ENCODE results near the gene KIFAP3. TPM values are rescaled to one million over a fixed set of nuclear protein-coding genes. Genes with fewer than 3 reads are reported as not detected.

KIFAP3 gene
- total and polyA plus RNA-seq, 7 donors, result 14.4 to 36.7 (median 28.1) TPM

DNA sequence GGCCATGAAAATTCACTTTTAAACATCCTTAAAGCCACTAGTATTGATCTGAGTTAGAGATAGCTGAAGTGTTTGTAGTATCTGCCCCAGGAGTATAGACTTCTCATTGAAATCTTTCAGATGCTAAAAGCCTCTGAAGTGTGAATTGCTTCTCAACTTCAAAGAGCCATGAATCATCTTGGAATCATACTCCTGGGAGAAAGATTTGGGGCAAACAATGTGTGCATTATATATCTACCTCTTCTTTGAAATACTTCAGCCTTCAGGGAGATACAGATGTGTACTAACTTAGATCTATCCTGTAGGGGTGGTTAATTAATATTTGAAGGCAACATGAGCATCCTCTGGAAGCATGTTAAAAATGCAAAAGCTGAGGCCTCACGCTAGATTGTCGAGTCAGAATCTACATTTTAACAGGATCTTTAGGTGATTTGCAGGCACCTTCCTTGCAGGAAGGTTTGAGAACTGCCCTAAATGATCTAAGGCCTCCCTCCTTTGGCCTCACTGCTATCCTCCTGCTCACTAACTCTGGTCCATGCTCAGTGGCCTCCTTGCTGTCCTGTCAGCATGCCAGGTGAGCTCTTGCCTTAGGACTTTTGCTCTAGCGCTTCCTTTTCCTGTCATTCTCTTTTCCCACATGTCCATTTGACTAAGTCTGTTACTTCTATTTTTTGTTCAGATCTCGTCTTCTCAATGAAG, 174.8 kb downstream of the KIFAP3 start:
- TF ChIP-seq POLR2A (IDR thresholded peaks at IDR 0.05) (no peak), EP300 (IDR thresholded peaks at IDR 0.05) (no peak), CTCF (IDR thresholded peaks at IDR 0.05) (no peak), POLR2AphosphoS5 (IDR thresholded peaks at IDR 0.05) (no peak)
- DNase-seq, result no peak
- H3K36me3 ChIP-seq, result no peaks in the 10 kb centered on the region
- H3K4me1 ChIP-seq, result peaks cover 0 to 1% (median 0%) of the 10 kb centered on the region in 4 donors
- no peaks in the 10 kb centered on the region for H3K9me3 ChIP-seq
- H3K27ac ChIP-seq, result no peak overlapping the region
- intact Hi-C loops (cut with DNase I), result loop anchor here (5.0 kb wide), 1 partner anchor 173 kb away; the partner anchor contains the start of gene KIFAP3
- H3K4me3 ChIP-seq, result no peak overlapping the region
- H3K27me3 ChIP-seq, result peaks cover 0 to 10% (median 5%) of the 10 kb centered on the region in 3 donors
- WGBS, 2 donors, result 75 to 76% methylated on average over 4 of the region's 4 CpGs

DNA sequence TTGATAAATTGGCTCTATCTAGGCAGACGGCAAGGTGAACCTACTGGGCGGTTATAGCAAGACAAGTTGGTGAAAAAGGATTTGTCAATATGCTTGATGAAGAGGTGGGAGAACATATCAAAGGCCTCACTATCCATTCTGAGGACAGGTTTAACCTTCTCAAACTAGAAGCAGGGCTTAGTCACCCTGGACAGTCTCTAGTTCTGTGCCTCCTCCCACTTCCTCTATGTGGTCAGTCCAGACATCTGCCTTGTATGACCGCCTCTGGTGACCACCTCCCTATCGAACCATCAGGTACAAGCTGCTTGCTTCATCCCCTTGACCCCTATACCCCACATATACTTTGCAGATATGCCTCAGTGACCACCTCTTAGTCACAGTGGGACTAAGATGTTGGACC, 178.5 kb downstream of the KIFAP3 start:
- no peaks in the 10 kb centered on the region for H3K9me3 ChIP-seq
- intact Hi-C loops (cut with DNase I), result loop anchor here (5.0 kb wide), 1 partner anchor 176 kb away; the partner anchor contains the start of gene KIFAP3
- peaks cover 0 to 5% (median 0%) of the 10 kb centered on the region in 3 donors for H3K27me3 ChIP-seq
- 89 to 90% methylated on average over 4 of the region's 4 CpGs for WGBS, 2 donors
- H3K27ac ChIP-seq, result no peak overlapping the region
- no peaks in the 10 kb centered on the region for H3K36me3 ChIP-seq
- no peak overlapping the region for H3K4me3 ChIP-seq
- TF ChIP-seq CTCF (IDR thresholded peaks at IDR 0.05), result no peak
- TF ChIP-seq POLR2A (IDR thresholded peaks at IDR 0.05), result no peak
- no peak for TF ChIP-seq EP300 (IDR thresholded peaks at IDR 0.05)
- TF ChIP-seq POLR2AphosphoS5 (IDR thresholded peaks at IDR 0.05), result no peak
- H3K4me1 ChIP-seq, result peaks cover 0 to 19% (median 15%) of the 10 kb centered on the region in 4 donors
- DNase-seq, result no peak

GRCh38 chr1:169894424-169895145, 179.9 kb downstream of the KIFAP3 start:
- H3K4me3 ChIP-seq, result peak overlapping the region; percentile 83 to 96 (median 86)
- DNase-seq, result no peak
- no peak for TF ChIP-seq EP300 (IDR thresholded peaks at IDR 0.05)
- no peak for TF ChIP-seq CTCF (IDR thresholded peaks at IDR 0.05)
- TF ChIP-seq POLR2AphosphoS5 (IDR thresholded peaks at IDR 0.05), result no peak
- no peak for TF ChIP-seq POLR2A (IDR thresholded peaks at IDR 0.05)
- intact Hi-C loops (cut with DNase I), result loop anchor here (5.0 kb wide), 3 partner anchors 102 to 407 kb away; partner anchors contain the start of genes KIFAP3, METTL18 and SLC19A2
- no peaks in the 10 kb centered on the region for H3K36me3 ChIP-seq
- H3K9me3 ChIP-seq, result no peaks in the 10 kb centered on the region
- WGBS, 2 donors, result 28 to 37% methylated on average over 15 of the region's 15 CpGs
- peaks cover 0 to 3% (median 0%) of the 10 kb centered on the region in 3 donors for H3K27me3 ChIP-seq
- peaks cover 0 to 22% (median 17%) of the 10 kb centered on the region in 4 donors for H3K4me1 ChIP-seq
- H3K27ac ChIP-seq, result peak overlapping the region; percentile 94 to 99 (median 97)

GRCh38 chr1:169893645-169894423, 180.7 kb downstream of the KIFAP3 start, which contains the start of gene SCYL3:
SCYL3 (minus strand) TSS chr1:169893896; CDS start chr1:169888840, 5,056 bp downstream.
- 0% methylated on average over 52 of the region's 52 CpGs for WGBS, 2 donors
- intact Hi-C loops (cut with DNase I), result loop anchor here (5.0 kb wide), 2 partner anchors 102 to 407 kb away; partner anchors contain the start of genes METTL18 and SLC19A2
- TF ChIP-seq CTCF (IDR thresholded peaks at IDR 0.05) (no peak), EP300 (IDR thresholded peaks at IDR 0.05) (peak in 2 of 4 donors; percentile 25 to 44), POLR2AphosphoS5 (IDR thresholded peaks at IDR 0.05) (peak; percentile 51 to 76 (median 64)), POLR2A (IDR thresholded peaks at IDR 0.05) (peak; percentile 7 to 60)
- Histone ChIP-seq H3K4me1 (peaks cover 0 to 22% (median 17%) of the 10 kb centered on the region in 4 donors), H3K27ac (peak within 1 kb of the TSS; percentile 94 to 99 (median 97)), H3K27me3 (no peaks in the 10 kb centered on the region), H3K9me3 (no peaks in the 10 kb centered on the region), H3K36me3 (no peaks in the 10 kb centered on the region), H3K4me3 (peak within 1 kb of the TSS; percentile 83 to 96 (median 86))
- DNase-seq, result peak; percentile 98
